ENCODE measurements around the gene GLI2.

- TF ChIP-seq CTCF (conservative IDR thresholded peaks at IDR 0.05) (no peak), ZFX (IDR thresholded peaks at IDR 0.05) (no peak)
Measured at GRCh38 chr2:120741571-120742561, 6.2 kb downstream of the GLI2 start.
